HG03469 (cell line): ENCODE measurements around the gene CTNS.
"Not testable (repeated sequence)": the region's sequence is repeated elsewhere in the genome, so short reads cannot be mapped to it uniquely, and the experiment has no call there.

Experiments
- ATAC-seq: cut with Tn5 transposase; IDR thresholded peaks from one replicate; pipeline ENCODE4 v1.9.1; 2021; ENCODE audit warnings: mild to moderate bottlenecking, moderate library complexity, moderate number of reproducible peaks; ENCODE audit not compliant: unreplicated experiment

The CTNS gene

DNA sequence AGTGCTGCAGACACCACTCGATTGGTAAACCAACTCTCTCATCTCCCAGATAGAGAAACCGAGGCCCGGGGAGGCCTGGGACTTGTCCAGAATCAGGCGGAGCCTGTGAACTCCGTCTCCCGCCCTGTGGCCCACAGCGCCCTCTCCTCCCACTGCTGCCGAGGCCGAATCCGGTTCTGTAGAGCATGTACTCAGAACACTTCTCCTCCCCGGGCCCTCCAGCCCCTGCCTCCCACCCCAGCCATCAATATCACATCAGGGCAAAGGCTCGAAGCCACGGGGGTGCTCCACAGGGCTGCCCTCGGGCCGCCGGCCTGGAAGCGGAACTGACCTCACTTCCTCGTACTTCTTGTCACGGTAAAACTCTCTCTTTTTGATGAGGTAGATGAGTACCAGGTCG is 45.0 kb downstream of the CTNS start:
- ATAC-seq = no peak

DNA sequence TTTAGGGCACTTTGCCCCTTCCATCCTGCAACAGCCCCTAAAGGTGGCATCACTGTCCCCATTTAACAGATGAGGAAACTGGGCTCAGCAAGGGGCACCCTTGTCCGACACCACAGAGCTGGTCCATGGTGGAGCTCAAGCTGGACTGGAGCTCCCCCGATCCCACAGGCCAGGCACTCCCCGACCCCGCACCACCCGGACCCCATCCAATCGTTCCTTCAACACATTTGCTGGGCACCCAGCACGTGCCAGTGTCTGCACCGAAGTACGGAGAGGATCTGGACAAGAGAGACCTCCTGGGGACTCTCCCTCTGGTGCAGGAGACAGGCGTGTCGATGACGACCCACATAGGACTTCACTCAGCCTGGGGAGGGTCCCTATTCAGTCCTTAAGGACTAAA is 45.5 kb downstream of the CTNS start:
- ATAC-seq = no peak

DNA sequence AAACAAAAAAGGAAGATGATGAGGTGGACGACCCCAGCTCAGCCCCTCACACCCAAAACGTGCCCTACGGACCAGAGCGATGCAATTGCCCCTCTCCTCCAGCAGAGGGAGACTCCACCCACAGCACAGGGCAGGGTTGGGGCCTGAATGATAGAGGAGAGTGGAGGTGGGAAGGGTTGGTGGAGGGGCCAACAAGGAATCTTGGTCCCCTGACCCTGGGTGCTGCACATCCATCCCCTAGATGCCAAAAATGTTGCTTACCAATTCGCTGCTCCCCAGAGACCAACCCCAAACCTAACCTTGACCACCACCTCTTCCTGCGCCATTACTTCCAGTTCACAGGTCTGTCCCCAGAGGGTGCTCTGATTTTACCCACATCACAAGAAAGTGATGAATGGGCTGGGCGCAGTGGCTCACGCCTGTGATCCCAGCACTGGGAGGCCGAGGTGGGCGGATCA is 46.5 kb downstream of the CTNS start:
- no peak for ATAC-seq

DNA sequence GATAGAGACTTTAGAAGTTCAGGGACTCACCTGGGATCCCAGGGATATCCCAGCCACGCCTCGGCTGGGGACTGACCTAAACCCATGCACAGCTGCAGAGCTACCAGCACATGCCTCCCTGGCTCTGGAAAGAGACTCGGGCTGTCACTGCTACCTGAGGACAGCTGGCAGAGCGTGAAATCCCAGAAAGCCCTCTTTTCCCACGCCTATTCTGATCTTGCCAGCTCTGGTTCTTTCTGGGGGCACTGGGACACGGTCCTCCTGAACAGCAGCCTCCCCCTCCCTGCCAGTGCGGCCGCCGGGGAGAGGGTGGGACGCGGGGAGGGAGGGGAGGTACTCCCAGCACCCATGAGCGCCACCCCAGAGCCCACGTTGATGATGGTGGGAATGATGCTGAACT is 48.6 kb downstream of the CTNS start:
- no peak for ATAC-seq

DNA sequence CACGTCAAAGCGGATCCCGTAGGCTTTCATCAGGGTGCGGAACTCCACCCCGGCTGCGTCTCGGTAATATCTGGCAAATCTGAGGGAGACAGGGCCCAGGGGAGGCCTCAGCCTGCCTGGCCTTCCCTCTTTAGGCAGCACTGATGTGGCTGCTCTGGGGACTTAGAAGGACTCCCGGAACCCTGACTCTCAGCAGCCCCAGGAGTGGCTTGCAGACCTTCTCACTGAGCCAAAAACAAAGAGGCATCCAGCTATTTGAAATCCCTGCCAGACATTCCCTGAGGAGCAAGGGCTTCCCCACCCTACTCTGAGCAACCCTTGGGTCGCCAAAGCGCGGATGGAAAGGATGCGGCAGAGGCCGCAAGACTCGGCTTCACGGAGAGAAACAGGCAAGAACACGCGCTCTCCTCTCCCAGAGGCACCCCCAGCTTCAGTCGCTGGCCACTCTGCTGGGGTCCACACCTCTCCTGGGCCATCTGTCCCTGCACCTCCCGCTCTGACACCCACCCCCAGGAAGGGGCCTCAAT is 51.5 kb downstream of the CTNS start:
- ATAC-seq = no peak

DNA sequence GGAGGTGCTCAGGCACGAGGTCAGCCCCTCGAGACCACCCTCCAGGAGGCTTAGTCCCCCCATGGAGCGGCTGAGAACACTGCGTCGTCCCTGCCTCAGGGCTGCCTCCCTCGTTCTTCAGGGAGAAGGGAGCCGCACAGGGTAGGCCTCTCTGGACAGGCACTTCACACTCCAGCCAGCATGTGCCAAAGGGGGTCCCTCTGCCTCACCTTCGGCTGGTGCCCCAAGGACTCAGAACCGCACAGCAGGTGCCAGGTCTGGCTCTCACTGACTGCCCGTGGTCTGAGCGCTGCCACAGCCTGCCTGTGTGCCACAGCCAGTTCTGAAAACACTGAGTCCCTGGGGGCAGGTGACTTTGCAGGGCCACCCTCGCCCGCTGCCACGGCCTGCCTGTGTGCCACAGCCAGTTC is 52.3 kb downstream of the CTNS start:
- ATAC-seq = no peak

DNA sequence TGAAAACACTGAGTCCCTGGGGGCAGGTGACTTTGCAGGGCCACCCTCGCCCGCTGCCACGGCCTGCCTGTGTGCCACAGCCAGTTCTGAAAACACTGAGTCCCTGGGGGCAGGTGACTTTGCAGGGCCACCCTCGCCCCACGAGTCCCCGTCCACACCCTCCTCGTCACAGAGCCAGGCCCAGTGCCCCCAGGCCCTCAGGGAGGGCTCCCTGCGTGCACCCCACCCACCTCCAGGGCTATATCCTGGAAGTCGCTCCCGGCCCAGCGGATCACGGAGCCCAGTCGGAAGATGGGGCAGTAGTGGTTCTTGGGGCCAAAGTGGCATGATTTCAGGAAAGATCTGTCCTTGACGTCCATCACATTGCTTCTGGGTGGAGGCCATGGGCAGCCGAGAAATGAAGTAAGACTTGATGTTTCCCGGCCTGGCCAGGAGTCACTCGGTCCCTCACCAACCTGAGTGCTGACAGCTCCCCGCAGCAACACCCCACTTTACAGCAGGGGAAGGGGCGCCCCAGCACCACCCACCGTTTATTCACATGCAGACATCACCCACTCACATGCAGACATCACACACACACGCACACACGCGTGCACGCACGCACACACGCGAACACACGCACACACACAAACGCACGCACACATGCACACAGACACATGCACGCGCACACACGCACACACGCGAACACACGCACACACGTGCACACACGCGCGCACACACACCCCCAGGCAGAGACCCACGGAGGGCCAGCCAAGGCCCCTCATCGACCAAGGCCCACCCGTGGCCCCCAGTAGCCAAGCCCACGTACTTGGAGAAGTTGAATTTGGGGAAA is 52.9 kb downstream of the CTNS start:
- no peak for ATAC-seq

DNA sequence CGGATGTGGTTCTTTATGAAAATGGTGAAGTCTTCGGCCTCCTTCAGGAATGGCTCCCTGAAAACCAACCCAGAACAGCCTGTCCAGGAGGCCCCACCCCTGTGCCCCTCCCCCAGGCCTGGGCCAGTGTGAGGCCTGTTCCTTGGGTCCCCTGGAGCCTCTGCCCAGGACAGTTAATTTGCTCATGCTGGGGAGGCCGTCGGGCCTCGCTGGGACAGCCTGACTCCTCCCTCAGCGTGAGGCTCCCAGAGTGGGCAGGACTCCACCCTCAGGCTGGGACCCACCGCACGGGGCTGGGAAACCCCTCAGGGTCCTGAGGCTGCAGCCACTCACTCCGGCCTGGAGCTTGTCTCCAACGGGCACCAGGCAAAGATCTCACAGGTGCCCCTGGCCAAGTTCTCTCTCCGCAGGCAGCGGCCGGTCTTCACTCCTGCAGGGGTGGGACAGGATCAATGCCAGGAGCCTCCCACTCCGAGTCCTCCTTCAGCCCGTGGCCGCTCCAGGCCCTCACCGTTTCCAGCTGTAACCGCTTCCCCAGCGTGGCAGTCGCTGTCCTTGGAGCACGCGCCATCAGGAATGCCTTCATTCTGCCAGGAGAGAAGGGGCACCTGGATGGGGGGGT is 53.6 kb downstream of the CTNS start:
- ATAC-seq = no peak

DNA sequence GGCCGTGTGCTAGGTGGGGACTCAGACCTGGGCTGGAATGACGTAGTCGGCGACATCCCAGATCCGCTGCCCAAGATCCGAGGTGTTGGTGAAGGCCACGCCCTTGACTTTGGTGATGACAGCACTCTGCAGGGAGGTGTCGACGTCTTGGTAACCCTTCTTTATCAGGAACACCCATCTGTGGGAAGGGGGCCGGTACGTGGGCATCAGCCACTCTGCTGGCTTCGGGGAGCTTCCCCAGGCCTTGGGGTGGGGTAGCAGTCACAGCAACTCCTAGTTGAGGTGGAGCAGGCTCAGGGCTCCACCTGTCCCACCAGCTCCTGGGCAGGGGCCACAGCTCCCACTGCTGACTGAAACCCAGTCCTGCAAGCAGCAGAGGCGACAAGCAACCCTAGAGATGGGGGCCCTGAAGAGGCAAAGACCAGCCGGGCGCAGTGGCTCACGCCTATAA is 55.1 kb downstream of the CTNS start:
- ATAC-seq = no peak

DNA sequence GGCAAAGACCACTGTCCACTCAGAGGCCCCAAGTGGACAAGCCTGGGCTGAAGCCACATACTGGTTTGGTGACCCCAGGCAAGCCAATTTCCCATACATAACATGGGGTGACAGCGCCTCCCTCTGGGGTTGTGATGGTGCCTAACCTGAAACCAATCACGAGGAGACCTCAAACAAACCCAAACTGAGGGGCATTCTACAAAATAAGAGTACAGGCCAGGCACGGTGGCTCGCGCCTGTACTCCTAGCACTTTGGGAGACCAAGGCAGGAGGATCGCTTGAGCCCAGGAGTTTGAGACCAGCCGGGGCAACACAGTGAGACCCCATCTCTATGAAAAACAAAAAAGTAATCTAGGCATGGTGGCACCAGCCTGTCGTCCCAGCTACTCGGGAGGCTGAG is 55.8 kb downstream of the CTNS start:
- no peak for ATAC-seq

DNA sequence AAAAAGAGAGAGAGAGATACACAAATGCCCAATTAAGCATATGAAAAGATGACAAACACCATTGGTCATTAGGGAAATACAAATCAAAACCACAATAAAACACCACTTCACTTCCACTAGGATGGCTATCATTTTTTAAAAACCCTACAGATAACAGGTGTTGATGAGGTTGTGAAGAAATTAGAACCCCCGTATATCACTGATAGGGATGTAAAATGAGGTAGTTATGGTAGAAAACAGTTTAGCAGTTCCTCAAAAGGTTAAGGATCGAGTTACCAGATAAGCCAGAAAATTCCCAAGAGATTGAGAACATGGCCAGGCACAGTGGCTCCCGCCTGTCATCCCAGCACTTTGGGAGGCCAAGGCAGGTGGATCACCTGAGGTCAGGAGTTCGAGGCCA is 56.6 kb downstream of the CTNS start:
- no peak for ATAC-seq

DNA sequence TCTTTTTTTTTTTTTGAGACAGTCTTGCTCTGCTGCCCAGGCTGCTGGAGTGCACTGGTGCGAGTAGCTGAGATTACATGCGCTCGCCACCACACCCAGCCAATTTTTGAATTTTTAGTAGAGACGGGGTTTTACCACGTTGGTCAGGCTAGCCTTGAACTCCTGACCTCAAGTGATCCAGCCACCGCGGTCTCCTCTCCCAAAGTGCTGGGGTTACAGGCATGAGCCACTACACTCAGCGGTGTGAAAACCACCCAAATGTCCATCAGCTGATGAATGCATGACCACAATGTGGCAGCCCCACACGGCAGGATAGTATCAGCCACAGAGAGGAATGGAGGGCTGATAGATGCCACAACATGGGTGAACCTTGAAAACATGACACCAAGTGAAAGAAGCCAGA is 57.3 kb downstream of the CTNS start:
- ATAC-seq = peak; percentile 42

DNA sequence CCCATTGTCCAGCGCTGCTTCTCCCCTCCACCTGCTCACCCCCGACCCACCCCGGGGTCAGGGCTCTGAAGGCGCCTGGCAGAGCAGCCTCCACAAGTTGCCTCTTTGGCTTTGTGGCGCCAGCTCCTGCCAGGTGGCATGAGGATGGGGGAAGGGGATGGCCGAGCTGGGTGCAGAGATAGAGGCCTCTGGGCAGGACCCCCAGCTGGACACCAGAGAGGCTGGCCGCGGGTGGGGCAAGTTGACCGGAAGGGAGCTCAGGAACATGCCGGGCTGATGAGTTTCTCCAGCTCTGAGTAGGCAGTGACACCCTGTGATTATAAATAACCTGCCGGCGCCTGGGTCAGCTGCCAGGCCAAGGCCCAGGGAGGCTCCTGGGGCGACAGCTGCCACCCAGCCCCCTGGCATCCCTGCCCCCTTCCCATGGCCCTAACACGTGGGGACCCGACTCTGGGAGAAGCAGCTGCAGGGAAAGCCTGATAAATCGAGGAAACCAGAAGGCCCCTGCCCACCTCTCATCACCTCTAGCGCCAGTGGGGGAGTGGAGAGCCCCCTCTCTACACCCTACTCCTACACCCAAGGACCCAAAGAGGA is 58.7 kb downstream of the CTNS start:
- ATAC-seq = no peak

DNA sequence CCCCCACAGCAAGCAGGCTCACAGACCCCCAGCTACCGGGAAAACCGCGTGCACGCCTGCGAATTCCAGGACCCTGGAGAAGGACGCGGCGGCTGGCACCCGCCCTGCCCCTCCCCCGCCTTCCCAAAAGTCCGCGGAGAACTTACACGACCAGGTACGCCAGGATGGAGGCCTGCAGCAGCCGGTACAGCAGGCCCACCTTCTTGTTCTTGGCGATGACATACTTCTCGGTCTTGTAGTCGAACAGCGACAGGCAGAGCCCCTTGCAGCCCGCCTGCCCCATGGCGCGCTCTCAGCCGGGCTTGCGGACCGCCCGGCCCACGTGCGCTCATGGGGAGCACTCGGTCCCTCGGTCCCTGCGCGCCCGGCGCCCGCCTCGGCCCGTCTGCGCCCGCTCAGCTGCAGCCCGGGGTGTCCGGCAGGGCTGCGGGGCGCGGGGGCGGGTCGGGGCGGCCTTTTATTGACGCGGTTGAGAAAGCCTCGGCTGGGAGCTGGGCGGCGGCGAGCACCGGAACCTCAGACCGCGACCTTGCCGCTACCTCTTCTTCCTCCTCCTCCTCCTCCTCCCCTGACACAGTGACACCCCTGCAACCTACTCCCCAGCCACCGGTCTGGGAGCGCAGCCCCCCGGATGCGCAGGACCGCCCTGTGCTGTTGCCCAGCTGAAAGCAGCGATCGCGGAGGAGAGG is 59.3 kb downstream of the CTNS start, which contains the start of gene P2RX5:
P2RX5 (minus strand) TSS at position 433 of the 689 bp plus-strand sequence; CDS start at position 283, 150 bp downstream.
- ATAC-seq = no peak

DNA sequence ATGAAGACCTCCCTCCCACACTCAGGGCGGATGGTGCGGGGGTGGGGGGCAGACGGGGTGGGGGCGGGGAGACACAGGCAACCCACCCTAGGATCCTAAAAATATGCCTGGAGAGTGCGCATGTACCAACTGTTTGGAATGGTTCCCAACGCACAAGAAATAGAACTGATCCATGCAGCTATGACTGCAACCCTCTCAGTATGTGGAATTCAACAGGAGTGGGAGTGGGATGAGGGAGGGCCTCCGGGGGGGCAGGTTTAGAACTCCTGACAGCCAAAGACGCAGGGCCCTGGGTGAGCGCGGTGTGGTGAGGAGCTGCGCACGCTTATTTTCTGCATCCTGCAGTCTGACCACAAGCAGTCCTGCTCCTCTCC is 60.5 kb downstream of the CTNS start:
- ATAC-seq = no peak

DNA sequence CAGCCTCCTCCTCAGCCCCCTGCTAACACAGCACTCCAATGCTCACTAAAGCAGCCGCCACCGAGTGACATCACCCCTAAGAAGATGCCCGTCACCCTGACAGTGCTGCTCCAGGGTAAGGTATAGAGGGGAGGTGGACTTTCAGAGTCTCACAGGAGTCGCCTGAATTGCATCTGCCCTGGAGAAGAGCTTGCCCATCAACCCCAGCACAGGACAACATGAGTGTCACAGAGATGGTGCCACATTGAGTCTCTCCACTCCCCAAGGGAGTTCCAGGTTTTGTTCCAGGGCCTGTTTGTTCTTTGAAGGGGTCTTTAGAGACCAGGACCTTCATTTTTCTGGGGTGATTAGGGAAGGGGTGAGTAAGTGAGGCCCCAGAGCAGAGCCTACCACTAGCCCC is 61.6 kb downstream of the CTNS start:
- no peak for ATAC-seq

DNA sequence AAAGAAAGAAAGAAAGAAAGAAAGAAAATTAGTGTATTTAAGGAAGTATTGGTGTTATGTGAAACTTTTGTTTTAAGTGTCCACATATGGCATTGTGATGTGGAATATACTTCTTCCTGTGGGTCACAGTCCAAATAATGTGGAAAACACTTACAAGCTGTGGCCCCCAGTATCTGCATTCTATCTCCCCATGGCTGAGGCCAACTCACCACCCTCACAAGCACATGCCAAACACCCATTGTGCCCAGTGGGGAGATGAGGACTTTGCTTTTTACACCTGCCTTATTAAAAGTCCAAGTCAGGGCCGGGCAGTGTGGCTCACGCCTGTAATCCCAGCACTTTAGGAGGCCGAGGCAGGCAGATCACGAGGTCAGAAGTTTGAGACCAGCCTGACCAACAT is 63.4 kb downstream of the CTNS start:
- no peak for ATAC-seq

DNA sequence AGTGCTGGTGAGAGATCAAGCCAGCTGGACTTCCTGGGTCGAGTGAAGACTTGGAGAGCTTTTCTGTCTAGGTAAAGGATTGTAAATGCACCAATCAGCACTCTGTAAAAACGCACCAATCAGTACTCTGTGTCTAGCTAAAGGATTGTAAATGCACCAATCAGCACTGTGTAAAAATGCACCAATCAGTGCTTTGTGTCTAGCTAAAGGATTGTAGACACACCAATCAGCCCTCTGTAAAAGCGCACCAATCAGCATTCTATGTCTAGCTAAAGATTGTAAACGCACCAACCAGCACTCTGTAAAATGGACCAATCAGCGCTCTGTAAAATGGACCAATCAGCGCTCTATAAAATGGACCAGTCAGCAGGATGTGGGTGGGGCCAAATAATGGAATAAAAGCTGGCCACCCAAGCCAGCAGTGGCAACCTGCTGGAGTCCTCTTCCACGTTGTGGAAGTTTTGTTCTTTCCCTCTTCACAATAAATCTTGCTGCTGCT is 65.5 kb downstream of the CTNS start:
- ATAC-seq = not testable (repeated sequence)

DNA sequence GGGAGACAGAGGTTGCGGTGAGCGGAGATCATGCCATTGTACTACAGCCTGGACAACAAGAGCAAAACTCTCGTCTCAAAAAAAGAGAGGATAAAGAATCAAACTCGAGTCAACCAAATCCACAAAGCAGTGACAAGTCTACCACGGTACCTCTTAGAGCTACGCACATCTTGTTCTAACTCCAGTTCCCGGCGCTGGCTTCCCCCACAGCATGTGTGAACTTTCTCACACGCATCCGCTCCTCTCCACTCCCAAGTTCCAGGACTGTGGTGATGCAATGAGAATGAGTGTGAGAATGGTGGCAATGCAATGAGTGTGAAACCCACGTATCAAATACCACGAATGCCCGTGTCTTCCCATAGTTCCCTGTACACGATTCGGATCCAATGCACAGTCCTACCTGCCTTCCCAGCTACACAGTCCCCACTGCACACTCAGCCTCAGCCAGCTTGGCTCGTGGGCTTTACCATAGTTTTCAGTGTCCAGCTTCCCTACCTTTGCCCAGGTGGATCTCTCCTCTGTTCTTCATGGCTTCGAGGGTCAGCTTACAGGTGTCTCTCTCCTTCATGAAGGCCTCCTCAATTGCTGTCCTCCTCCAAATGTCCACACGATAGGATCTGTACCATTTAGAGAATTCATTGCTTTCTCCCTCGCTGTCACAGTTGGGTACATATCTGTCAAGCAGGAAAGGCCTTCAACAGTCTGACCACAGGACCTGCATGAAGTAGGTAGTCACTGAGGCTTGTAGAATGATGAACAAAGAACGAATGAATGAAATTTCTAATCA is 68.6 kb downstream of the CTNS start:
- no peak for ATAC-seq

DNA sequence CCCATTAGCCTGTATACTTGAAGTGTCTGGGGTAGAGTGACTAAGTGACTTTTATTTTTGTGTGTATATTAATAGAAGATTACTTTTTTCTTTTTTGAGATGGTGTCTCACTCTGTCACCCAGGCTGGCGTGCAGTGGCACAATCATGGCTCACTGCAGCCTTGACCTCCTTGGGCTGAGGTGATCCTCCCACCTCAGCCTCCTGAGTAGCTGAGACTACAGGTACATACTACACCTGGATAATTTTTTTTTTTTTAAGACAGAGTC is 69.1 kb downstream of the CTNS start:
- ATAC-seq = not testable (repeated sequence)
